Lower lobe of right lung (tissue), 2 donors: ENCODE results near the gene PDZRN4. TPM values are rescaled to one million over a fixed set of nuclear protein-coding genes. Genes with fewer than 3 reads are reported as not detected.

ENCODE experiments used
- ATAC-seq, 2 donors: fragments of 200-7000 bp; cut with Tn5 transposase; one replicate each; pipeline ENCODE4 v1.9.1; 2020 to 2022; ENCODE audit warnings: mild to moderate bottlenecking in 2 of 2, moderate library complexity in 2 of 2
- DNase-seq: peaks from one replicate; pipeline ENCODE4 v3.0.0-alpha.2; 2020
- H3K27ac ChIP-seq: fragments of 200-600 bp; one replicate; pipeline ENCODE4 v1.8.0; 2022
- H3K27me3 ChIP-seq: fragments of 200-600 bp; one replicate; pipeline ENCODE4 v1.8.0; 2022; ENCODE audit warnings: low read depth
- H3K36me3 ChIP-seq: fragments of 200-600 bp; one replicate; pipeline ENCODE4 v1.8.0; 2022; ENCODE audit warnings: mild to moderate bottlenecking
- H3K4me1 ChIP-seq: fragments of 200-600 bp; one replicate; pipeline ENCODE4 v1.8.0; 2022
- H3K4me3 ChIP-seq: fragments of 200-600 bp; one replicate; pipeline ENCODE4 v1.8.0; 2022; ENCODE audit warnings: mild to moderate bottlenecking
- H3K9me3 ChIP-seq: fragments of 200-600 bp; one replicate; pipeline ENCODE4 v1.8.0; 2022
- intact Hi-C: fragments of 100-400 bp; cut with DNase I; formaldehyde crosslinking; loops from one replicate; pipeline ENCODE4 v1.11.0; 2022
- long read RNA-seq: library from polyadenylated mRNA; unstranded; transcript quantifications from one replicate; pipeline ENCODE4 v2.0.0, GENCODE V29; 2021
- total RNA-seq: library from RNA; stranded (reverse); fragmentation: NEBNext Ultra II Directional; extraction: Animal tissue kit (Norgen Biotek cat#: 25700); gene quantifications from one replicate; pipeline ENCODE4 v1.2.1, GENCODE V29; 2021
- TF ChIP-seq, protein P1 (sequence below): fragments of 200-600 bp; IDR thresholded peaks from one replicate; pipeline ENCODE4 v1.8.0; 2022; ENCODE audit warnings: antibody characterized with exemption, mild to moderate bottlenecking
- donor health status: DM: no; HTN: yes; CAD: no; lungs with severe emphysema.

The PDZRN4 gene
- total RNA-seq: 1.6 TPM
- long read RNA-seq: 0 reads

DNA sequence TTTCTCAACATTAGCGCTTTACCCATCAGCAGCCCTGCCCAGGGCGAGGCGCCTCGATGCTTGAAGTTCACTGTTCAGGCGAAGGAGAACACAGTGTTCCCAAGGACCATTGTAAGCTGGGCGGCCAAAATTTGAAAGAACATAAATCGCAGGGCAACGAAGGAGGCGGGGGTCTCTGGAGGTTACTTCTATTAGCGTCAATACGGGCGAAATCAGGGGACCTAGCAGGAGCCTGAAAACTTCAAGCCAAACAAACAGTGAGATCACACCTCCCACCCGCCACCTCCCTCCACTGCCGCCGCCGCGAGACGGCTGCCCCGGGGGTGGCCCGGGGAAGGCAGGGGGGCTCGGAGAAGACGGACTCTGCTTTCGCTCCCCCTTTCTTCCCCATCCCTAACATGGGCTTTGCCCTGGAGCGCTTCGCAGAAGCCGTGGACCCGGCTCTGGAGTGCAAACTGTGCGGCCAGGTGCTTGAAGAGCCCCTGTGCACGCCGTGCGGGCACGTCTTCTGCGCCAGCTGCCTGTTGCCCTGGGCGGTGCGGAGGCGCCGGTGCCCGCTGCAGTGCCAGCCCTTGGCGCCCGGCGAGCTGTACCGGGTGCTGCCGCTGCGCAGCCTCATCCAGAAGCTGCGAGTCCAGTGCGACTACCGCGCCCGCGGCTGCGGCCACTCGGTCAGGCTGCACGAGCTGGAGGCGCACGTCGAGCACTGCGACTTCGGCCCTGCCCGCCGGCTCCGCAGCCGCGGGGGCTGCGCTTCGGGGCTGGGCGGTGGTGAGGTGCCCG is at the start of gene PDZRN4:
PDZRN4 (plus strand) TSS at position 263 of the 783 bp plus-strand sequence.
- Histone ChIP-seq H3K9me3 (no peaks in the 10 kb centered on the region), H3K27ac (no peak within 1 kb of the TSS), H3K27me3 (peaks cover 37% of the 10 kb centered on the region), H3K4me1 (peaks cover 22% of the 10 kb centered on the region), H3K36me3 (no peaks in the 10 kb centered on the region), H3K4me3 (peak within 1 kb of the TSS; percentile 43)
- peak; percentile 68 to 71 for ATAC-seq
- TF ChIP-seq, protein P1, sequence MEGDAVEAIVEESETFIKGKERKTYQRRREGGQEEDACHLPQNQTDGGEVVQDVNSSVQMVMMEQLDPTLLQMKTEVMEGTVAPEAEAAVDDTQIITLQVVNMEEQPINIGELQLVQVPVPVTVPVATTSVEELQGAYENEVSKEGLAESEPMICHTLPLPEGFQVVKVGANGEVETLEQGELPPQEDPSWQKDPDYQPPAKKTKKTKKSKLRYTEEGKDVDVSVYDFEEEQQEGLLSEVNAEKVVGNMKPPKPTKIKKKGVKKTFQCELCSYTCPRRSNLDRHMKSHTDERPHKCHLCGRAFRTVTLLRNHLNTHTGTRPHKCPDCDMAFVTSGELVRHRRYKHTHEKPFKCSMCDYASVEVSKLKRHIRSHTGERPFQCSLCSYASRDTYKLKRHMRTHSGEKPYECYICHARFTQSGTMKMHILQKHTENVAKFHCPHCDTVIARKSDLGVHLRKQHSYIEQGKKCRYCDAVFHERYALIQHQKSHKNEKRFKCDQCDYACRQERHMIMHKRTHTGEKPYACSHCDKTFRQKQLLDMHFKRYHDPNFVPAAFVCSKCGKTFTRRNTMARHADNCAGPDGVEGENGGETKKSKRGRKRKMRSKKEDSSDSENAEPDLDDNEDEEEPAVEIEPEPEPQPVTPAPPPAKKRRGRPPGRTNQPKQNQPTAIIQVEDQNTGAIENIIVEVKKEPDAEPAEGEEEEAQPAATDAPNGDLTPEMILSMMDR: no peak
- peak; percentile 46 for DNase-seq
- intact Hi-C loops: no loop called here

DNA sequence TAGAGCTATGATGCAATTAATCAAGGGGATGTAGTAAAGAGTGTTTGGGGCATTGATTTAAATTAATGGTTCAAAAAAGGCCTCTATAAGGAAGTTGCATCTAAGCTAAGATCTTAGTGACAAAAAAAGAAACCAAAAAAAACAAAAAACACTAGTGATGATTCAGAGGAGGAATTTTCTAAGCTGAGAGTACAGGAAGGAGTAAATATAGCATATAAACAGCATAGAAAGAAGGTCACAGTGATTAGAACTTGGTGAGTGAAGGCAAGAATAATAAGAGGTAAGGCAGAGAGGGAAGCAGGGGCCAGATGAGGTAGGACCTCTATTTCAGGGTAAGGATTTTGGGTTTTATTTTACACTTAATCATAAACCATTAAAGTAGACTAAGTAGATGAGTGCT is 48.0 kb upstream of the PDZRN4 start:
- Histone ChIP-seq H3K9me3 (no peaks in the 10 kb centered on the region), H3K36me3 (no peaks in the 10 kb centered on the region), H3K4me3 (no peak overlapping the region), H3K27me3 (no peaks in the 10 kb centered on the region), H3K4me1 (no peaks in the 10 kb centered on the region), H3K27ac (no peak overlapping the region)
- intact Hi-C loops: no loop called here
- no peak for ATAC-seq
- TF ChIP-seq, protein P1: no peak
- no peak for DNase-seq

DNA sequence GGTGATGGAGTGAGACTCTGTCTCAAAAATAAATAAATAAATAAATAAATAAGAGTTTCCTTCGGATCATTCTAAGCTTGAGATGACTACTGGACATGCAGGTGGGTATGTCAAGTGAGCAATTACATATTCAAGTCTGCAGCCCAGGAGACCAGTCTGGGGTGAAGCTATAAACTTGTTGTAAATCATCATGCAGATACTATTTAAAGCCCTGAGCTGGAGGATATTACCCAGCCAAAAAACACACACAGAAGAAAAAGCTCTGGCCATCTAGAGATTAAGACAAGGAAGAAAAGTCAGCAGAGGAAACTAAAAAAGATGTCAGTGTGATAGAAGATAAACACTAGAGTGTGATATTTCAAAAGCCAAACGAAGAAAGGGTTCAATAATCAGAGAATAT is 47.0 kb upstream of the PDZRN4 start:
- DNase-seq (no peak), ATAC-seq (no peak)
- no peaks in the 10 kb centered on the region for H3K9me3 ChIP-seq
- no peaks in the 10 kb centered on the region for H3K36me3 ChIP-seq
- intact Hi-C loops: no loop called here
- no peak overlapping the region for H3K4me3 ChIP-seq
- no peaks in the 10 kb centered on the region for H3K27me3 ChIP-seq
- H3K27ac ChIP-seq: no peak overlapping the region
- H3K4me1 ChIP-seq: no peaks in the 10 kb centered on the region
- TF ChIP-seq, protein P1: no peak

DNA sequence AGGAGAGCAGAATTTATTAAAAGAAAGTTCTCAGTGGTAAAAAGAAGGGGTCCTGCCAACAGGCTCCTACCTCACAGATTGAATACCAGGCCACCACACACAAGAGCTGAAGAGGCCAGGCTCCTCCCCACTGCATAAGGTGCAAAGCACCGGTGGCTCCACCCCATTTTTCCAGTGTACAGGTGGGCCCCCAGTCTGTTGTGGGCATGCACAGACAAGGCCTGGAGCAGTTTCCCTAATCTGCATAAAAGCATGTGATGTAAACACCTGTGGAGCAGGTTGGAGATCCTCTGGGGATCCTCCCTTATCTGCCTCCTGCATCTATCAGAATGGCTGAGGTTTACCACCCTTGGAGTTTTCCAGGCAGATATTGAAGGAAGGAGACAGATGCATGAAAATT is 45.7 kb upstream of the PDZRN4 start:
- intact Hi-C loops: no loop called here
- ATAC-seq: no peak
- TF ChIP-seq, protein P1: no peak

DNA sequence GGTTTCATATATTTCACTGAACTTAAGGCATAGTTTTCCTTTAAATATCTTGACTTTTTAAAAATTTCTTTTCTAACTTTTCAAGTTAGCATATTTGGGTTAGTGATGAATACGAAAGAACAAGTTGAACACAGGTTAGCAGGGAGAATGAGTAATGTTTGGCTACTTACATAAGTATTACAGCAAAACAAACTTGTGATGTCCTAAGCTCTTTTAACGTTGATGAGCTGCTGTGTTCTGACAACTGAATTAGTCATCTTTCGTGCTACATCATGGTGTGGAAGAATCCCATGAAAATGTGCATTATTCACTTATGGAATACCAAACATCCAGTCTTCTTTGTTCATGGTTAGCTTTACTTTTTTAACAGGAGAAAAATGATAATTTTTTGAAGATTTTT is 36.3 kb upstream of the PDZRN4 start:
- Histone ChIP-seq H3K27ac (no peak overlapping the region), H3K4me3 (no peak overlapping the region), H3K9me3 (no peaks in the 10 kb centered on the region), H3K27me3 (no peaks in the 10 kb centered on the region), H3K36me3 (no peaks in the 10 kb centered on the region), H3K4me1 (no peaks in the 10 kb centered on the region)
- ATAC-seq (no peak), DNase-seq (no peak)
- intact Hi-C loops: no loop called here
- TF ChIP-seq, protein P1: no peak

More for the DNA sequence above, 45.7 kb upstream of the PDZRN4 start:
- DNase-seq: no peak
- no peaks in the 10 kb centered on the region for H3K4me1 ChIP-seq
- H3K36me3 ChIP-seq: no peaks in the 10 kb centered on the region
- no peak overlapping the region for H3K27ac ChIP-seq
- no peaks in the 10 kb centered on the region for H3K9me3 ChIP-seq
- no peak overlapping the region for H3K4me3 ChIP-seq
- H3K27me3 ChIP-seq: no peaks in the 10 kb centered on the region
